Endodermal cell (in vitro differentiated cells): Measurements from ENCODE around the gene FN1. TPM values are rescaled to one million over a fixed set of nuclear protein-coding genes. Genes with fewer than 3 reads are reported as not detected.

Experiments used
- DNase-seq: peaks from one replicate; pipeline ENCODE4 v3.0.0-alpha.2; 2017
- H3K27ac ChIP-seq: 2 replicates; pipeline ENCODE4 v1.5.1; 2013; ENCODE audit warnings: mild to moderate bottlenecking, low read depth, low read length, moderate library complexity
- H3K27me3 ChIP-seq: 2 replicates; pipeline ENCODE4 v1.6.1; 2013; ENCODE audit warnings: mild to moderate bottlenecking, low read length, moderate library complexity; ENCODE audit not compliant: insufficient read depth, control insufficient read depth, poor library complexity, severe bottlenecking
- H3K36me3 ChIP-seq: 2 replicates; pipeline ENCODE4 v1.7.0; 2013; ENCODE audit warnings: mild to moderate bottlenecking, low read length, moderate library complexity; ENCODE audit not compliant: control insufficient read depth, insufficient read depth
- H3K4me1 ChIP-seq: one replicate; pipeline ENCODE4 v1.7.0; 2013; ENCODE audit warnings: low read length; ENCODE audit not compliant: control insufficient read depth, insufficient read depth
- H3K4me3 ChIP-seq: 2 replicates; pipeline ENCODE4 v1.5.1; 2013; ENCODE audit warnings: mild to moderate bottlenecking, low read length, moderate library complexity
- H3K9ac ChIP-seq: 2 replicates; pipeline ENCODE4 v1.6.1; 2013; ENCODE audit warnings: mild to moderate bottlenecking, low read length, moderate library complexity; ENCODE audit not compliant: poor library complexity, severe bottlenecking; ENCODE audit errors: extremely low read depth
- H3K9me3 ChIP-seq: 2 replicates; pipeline ENCODE4 v1.6.1; 2013; ENCODE audit warnings: mild to moderate bottlenecking, low read length, moderate library complexity; ENCODE audit not compliant: control insufficient read depth
- H3K27ac Mint-ChIP-seq: 2 replicates; pipeline ENCODE4 v1.8.0; 2020; ENCODE audit warnings: mixed read lengths
- H3K27me3 Mint-ChIP-seq: 2 replicates; pipeline ENCODE4 v1.8.0; 2021; ENCODE audit warnings: mild to moderate bottlenecking, mixed read lengths; ENCODE audit not compliant: insufficient read depth
- H3K36me3 Mint-ChIP-seq: 2 replicates; pipeline ENCODE4 v1.8.0; 2020; ENCODE audit warnings: low read depth, mixed read lengths
- H3K4me1 Mint-ChIP-seq: 2 replicates; pipeline ENCODE4 v1.8.0; 2020; ENCODE audit warnings: mixed read lengths
- H3K4me3 Mint-ChIP-seq: 2 replicates; pipeline ENCODE4 v1.8.0; 2020; ENCODE audit warnings: mild to moderate bottlenecking, moderate library complexity, mixed read lengths
- H3K9me3 Mint-ChIP-seq: 2 replicates; pipeline ENCODE4 v1.8.0; 2020; ENCODE audit warnings: mild to moderate bottlenecking, mixed read lengths
- WGBS, 2 experiments: methylation state at CpG; one replicate each; pipeline versions ENCODE4 v1.1.5 to v1.1.7; 2013; ENCODE audit warnings: missing lambda C conversion rate in 2 of 2, mixed read lengths in 1 of 2; ENCODE audit not compliant: insufficient coverage in 1 of 2, insufficient read length in 1 of 2; 5-methylcytosine and 5-hydroxymethylcytosine counted together
- total RNA-seq, 2 donors: library from RNA; stranded (reverse); fragmentation: NEBNext Ultra II Directional in 1 of 2; extraction: Animal tissue kit (Norgen Biotek cat#: 25700) in 1 of 2; gene quantifications; 2 replicates in 1 of 2; 3 replicates in 1 of 2; pipeline ENCODE4 v1.2.1, GENCODE V29; 2021
- TF ChIP-seq, protein P1 (sequence below): fragments of 200-600 bp; sonication (generic); conservative IDR thresholded peaks from 2 replicates; pipeline ENCODE4 v1.5.0; 2021; ENCODE audit warnings: antibody characterized with exemption, mild to moderate bottlenecking

Gene FN1
- total RNA-seq, 2 donors from 2014 or later = 2,721 to 2,960 TPM

DNA sequence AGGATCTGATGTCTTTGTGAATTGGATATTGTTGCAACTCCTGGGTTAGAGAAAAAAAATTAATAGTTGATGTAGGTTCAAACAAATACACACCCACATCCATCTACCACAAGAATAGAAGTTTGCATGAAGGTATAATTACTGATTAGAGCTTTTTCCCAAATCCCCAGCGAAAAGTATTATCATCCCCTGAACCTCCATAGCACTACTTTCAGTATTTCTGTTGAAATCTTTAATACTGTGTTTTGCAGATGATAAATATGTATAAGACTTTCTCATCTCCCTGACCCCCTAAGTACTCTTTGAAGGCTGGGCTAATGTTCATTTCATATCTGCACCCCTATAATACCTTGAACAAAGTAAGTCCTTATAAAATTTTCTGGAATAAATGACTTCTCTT, 6.4 kb downstream of the FN1 start:
- Histone ChIP-seq H3K27me3 (no peaks in the 10 kb centered on the region), H3K27ac (no peak overlapping the region), H3K4me3 (no peak overlapping the region), H3K4me1 (no peaks in the 10 kb centered on the region), H3K9me3 (no peaks in the 10 kb centered on the region), H3K9ac (no peak overlapping the region), H3K36me3 (peaks cover 86% of the 10 kb centered on the region)
- WGBS, 2 experiments = no CpG with 5 or more reads among the region's 1 CpG
- Mint-ChIP-seq H3K4me3 (no peak overlapping the region), H3K27ac (no peak overlapping the region), H3K27me3 (no peaks in the 10 kb centered on the region), H3K36me3 (peaks cover 96% of the 10 kb centered on the region), H3K4me1 (peaks cover 35% of the 10 kb centered on the region), H3K9me3 (no peaks in the 10 kb centered on the region)
- TF ChIP-seq, protein P1, sequence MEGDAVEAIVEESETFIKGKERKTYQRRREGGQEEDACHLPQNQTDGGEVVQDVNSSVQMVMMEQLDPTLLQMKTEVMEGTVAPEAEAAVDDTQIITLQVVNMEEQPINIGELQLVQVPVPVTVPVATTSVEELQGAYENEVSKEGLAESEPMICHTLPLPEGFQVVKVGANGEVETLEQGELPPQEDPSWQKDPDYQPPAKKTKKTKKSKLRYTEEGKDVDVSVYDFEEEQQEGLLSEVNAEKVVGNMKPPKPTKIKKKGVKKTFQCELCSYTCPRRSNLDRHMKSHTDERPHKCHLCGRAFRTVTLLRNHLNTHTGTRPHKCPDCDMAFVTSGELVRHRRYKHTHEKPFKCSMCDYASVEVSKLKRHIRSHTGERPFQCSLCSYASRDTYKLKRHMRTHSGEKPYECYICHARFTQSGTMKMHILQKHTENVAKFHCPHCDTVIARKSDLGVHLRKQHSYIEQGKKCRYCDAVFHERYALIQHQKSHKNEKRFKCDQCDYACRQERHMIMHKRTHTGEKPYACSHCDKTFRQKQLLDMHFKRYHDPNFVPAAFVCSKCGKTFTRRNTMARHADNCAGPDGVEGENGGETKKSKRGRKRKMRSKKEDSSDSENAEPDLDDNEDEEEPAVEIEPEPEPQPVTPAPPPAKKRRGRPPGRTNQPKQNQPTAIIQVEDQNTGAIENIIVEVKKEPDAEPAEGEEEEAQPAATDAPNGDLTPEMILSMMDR = no peak
- no peak for DNase-seq

DNA sequence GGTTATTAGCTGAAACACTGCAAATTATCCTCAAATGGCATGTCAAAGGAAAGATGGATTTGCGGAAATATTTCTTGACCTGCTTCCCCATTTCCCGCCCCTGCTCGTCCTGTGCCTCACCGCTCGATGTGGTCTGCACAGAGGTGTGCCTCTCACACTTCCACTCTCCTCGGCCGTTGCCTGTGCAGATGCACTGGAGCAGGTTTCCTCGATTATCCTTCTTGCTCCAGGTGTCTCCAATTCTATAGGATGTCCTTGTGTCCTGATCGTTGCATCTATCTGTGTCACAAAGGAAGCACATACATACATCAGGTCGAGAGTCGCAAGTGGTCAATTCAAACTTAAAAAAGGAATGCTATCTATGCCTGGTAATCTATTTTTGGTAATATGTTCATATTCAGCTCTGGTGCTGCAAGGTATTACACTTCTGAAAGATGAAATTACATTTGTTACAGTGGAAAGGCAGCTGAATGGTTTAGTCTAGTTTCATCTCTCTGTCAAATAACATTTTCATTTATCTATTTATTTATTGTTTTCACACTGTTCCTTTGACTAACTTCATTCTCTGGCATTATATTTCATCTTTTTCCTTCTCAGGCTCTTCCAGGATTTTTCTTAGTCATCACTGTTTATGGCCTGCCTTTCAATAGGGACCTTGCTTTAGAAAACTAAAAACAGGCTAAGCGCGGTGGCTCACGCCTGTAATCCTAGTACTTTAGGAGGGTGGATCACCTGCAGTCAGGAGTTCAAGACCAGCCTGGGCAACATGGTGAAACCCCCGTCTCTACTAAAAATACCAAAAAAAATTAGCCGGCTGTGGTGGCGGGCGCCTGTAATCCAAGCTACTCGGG, 7.6 kb downstream of the FN1 start:
- Histone ChIP-seq H3K9ac (no peak overlapping the region), H3K4me1 (peaks cover under 1% of the 10 kb centered on the region), H3K27ac (no peak overlapping the region), H3K27me3 (no peaks in the 10 kb centered on the region), H3K9me3 (no peaks in the 10 kb centered on the region), H3K36me3 (peaks cover 93% of the 10 kb centered on the region), H3K4me3 (no peak overlapping the region)
- Mint-ChIP-seq H3K27ac (no peak overlapping the region), H3K36me3 (peaks cover 96% of the 10 kb centered on the region), H3K27me3 (no peaks in the 10 kb centered on the region), H3K4me1 (peaks cover 40% of the 10 kb centered on the region), H3K9me3 (no peaks in the 10 kb centered on the region), H3K4me3 (no peak overlapping the region)
- no peak for DNase-seq
- TF ChIP-seq, protein P1 = no peak
- WGBS, 2 experiments = 89 to 96% methylated on average over 14 to 19 of the region's 19 CpGs

DNA sequence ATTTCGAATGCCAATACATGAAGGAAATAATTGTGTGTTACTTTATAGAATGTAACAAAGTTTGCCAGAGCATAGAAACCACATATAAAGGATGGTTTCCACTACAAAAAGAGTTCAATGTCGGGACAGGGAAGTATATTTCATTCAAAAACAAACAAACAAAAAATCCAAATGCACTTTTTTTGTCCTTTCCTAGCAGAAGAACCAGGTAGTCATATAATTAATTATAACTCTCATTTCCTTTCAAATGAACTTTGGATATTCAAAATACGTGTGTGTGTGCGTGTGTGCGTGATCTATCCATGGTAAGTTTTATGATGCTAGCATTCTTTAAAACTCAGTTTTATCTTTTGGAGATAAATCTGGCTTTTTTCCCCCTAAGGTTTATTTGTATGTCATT, 8.3 kb downstream of the FN1 start:
- no peak overlapping the region for H3K27ac ChIP-seq

More for the DNA sequence above, 8.3 kb downstream of the FN1 start:
- H3K36me3 Mint-ChIP-seq = peaks cover 94% of the 10 kb centered on the region
- no peak for DNase-seq
- 94 to 100% methylated on average over 4 to 5 of the region's 5 CpGs for WGBS, 2 experiments
- Histone ChIP-seq H3K36me3 (peaks cover 93% of the 10 kb centered on the region), H3K9me3 (no peaks in the 10 kb centered on the region), H3K9ac (no peak overlapping the region), H3K27me3 (no peaks in the 10 kb centered on the region), H3K4me1 (peaks cover 3% of the 10 kb centered on the region), H3K4me3 (no peak overlapping the region)
- peaks cover 40% of the 10 kb centered on the region for H3K4me1 Mint-ChIP-seq
- no peaks in the 10 kb centered on the region for H3K9me3 Mint-ChIP-seq
- H3K4me3 Mint-ChIP-seq = no peak overlapping the region
- H3K27me3 Mint-ChIP-seq = no peaks in the 10 kb centered on the region
- TF ChIP-seq, protein P1 = no peak
- no peak overlapping the region for H3K27ac Mint-ChIP-seq
